Keratinocyte (primary cell): Measurements from ENCODE around the gene CYP4Z1. TPM values are rescaled to one million over a fixed set of nuclear protein-coding genes. Genes with fewer than 3 reads are reported as not detected.

Experiments used
- DNase-seq: peaks from one replicate; pipeline ENCODE4 v3.0.0-alpha.2; 2011; ENCODE audit warnings: low read depth, missing footprints, low spot score
- FAIRE-seq: peaks from 2 replicates; lab custom pipeline; 2011; peaks lifted over from hg19 to GRCh38; lab: Jason Lieb, UNC
- H2AFZ ChIP-seq: 2 replicates; pipeline ENCODE4 v1.6.0; 2012; ENCODE audit warnings: low read length, control low read depth, inconsistent platforms; ENCODE audit not compliant: control insufficient read depth
- H3K27ac ChIP-seq: 2 replicates; pipeline ENCODE4 v1.5.1; 2011; ENCODE audit warnings: low read length; ENCODE audit not compliant: control insufficient read depth, insufficient read depth
- H3K27me3 ChIP-seq: 3 replicates; pipeline ENCODE4 v1.6.0; 2011; ENCODE audit warnings: low read length; ENCODE audit not compliant: control insufficient read depth, insufficient read depth; ENCODE audit errors: extremely low read depth
- H3K36me3 ChIP-seq, 2 experiments: 2 replicates in 1 of 2; 3 replicates in 1 of 2; pipeline ENCODE4 v1.5.1; 2011; ENCODE audit warnings: low read length in 2 of 2, mild to moderate bottlenecking in 1 of 2; ENCODE audit not compliant: control insufficient read depth in 2 of 2, insufficient read depth in 2 of 2; ENCODE audit errors: extremely low read depth in 1 of 2
- H3K4me1 ChIP-seq: 3 replicates; pipeline ENCODE4 v1.5.1; 2011; ENCODE audit warnings: low read length; ENCODE audit not compliant: control insufficient read depth, insufficient read depth; ENCODE audit errors: extremely low read depth
- H3K4me2 ChIP-seq: 3 replicates; pipeline ENCODE4 v1.6.0; 2011; ENCODE audit warnings: low read depth, low read length; ENCODE audit not compliant: control insufficient read depth, insufficient read depth; ENCODE audit errors: extremely low read depth
- H3K4me3 ChIP-seq, 3 experiments: fragments of 200-600 bp in 1 of 3; sonication (generic) in 1 of 3; 2 replicates in 2 of 3; 3 replicates in 1 of 3; pipeline ENCODE4 v1.5.1; 2011 to 2016; ENCODE audit warnings: low read length in 3 of 3, mild to moderate bottlenecking in 3 of 3, control low read depth in 2 of 3, inconsistent platforms in 1 of 3, low read depth in 1 of 3, mixed read lengths in 1 of 3, mixed run types in 1 of 3, moderate library complexity in 1 of 3; ENCODE audit not compliant: control insufficient read depth in 2 of 3, insufficient read depth in 2 of 3; ENCODE audit errors: extremely low read depth in 1 of 3
- H3K79me2 ChIP-seq: 2 replicates; pipeline ENCODE4 v1.6.0; 2012; ENCODE audit warnings: low read length; ENCODE audit not compliant: control insufficient read depth, insufficient read depth
- H3K9ac ChIP-seq: 3 replicates; pipeline ENCODE4 v1.6.0; 2011; ENCODE audit warnings: low read length; ENCODE audit not compliant: control insufficient read depth, insufficient read depth; ENCODE audit errors: extremely low read depth
- H3K9me1 ChIP-seq: 3 replicates; pipeline ENCODE4 v1.6.0; 2011; ENCODE audit warnings: low read length; ENCODE audit not compliant: control insufficient read depth, insufficient read depth; ENCODE audit errors: extremely low read depth
- H3K9me3 ChIP-seq: 2 replicates; pipeline ENCODE4 v1.5.1; 2012; ENCODE audit warnings: low read depth, low read length; ENCODE audit not compliant: control insufficient read depth
- H4K20me1 ChIP-seq: 3 replicates; pipeline ENCODE4 v1.6.0; 2011; ENCODE audit warnings: low read length; ENCODE audit not compliant: control insufficient read depth, insufficient read depth; ENCODE audit errors: extremely low read depth
- CTCF ChIP-seq, 3 experiments: IDR thresholded peaks in 1 of 3; conservative IDR thresholded peaks in 1 of 3; optimal IDR thresholded peaks in 1 of 3; 2 replicates in 2 of 3; 3 replicates in 1 of 3; pipeline versions ENCODE3 to v1.5.1; 2011; ENCODE audit warnings: low read length in 3 of 3, mild to moderate bottlenecking in 3 of 3, moderate library complexity in 2 of 3, control low read depth in 1 of 3, inconsistent platforms in 1 of 3; ENCODE audit not compliant: insufficient read depth in 2 of 3; ENCODE audit errors: extremely low read depth in 1 of 3
- EZH2 ChIP-seq: IDR thresholded peaks from one replicate; pipeline ENCODE4 v1.6.1; 2012; ENCODE audit warnings: inconsistent platforms, mild to moderate bottlenecking, low read length, moderate library complexity
- dilution Hi-C: fragments of 300-500 bp; cut with MboI; formaldehyde crosslinking; loops from one replicate; pipeline ENCODE4 v1.7.0; 2020; ENCODE audit warnings: low sequenced_read_pairs; ENCODE audit not compliant: extremely low pct_ligation_motif_present
- polyA plus RNA-seq, 5 experiments: library from polyadenylated mRNA; depleted of rRNA in 3 of 5; stranded (reverse) in 3 of 5; stranded (forward) in 1 of 5; unstranded in 1 of 5; fragments of >200 nt; gene quantifications; 1 replicate in 1 of 5; 2 replicates in 3 of 5; 3 replicates in 1 of 5; pipeline versions ENCODE4 v1.2.1 to v1.2.3, GENCODE V29; 2011 to 2012; ENCODE audit warnings: missing spikeins in 2 of 5, low read depth in 1 of 5, low replicate concordance in 1 of 5

Gene CYP4Z1
- polyA plus RNA-seq, 1 donor (not counting 4 experiments of a cell fraction or from before 2014, with no cell fraction given), result not detected

GRCh38 chr1:47030170-47030805 is 36.7 kb upstream of the CYP4Z1 start:
- Histone ChIP-seq H3K4me1 (peaks cover 30% of the 10 kb centered on the region), H4K20me1 (no peaks in the 10 kb centered on the region), H3K4me3 (peak overlapping the region in 1 of 3 experiments; percentile 36), H3K4me2 (peak overlapping the region; percentile 75), H3K27me3 (no peaks in the 10 kb centered on the region), H3K9ac (no peak overlapping the region), H3K9me3 (no peaks in the 10 kb centered on the region), H3K27ac (peak overlapping the region; percentile 48), H3K36me3 (no peaks in the 10 kb centered on the region), H2AFZ (no peak overlapping the region), H3K79me2 (no peaks in the 10 kb centered on the region), H3K9me1 (no peaks in the 10 kb centered on the region)
- dilution Hi-C loops, result no loop called here
- no peak for TF ChIP-seq CTCF (optimal IDR thresholded peaks at IDR 0.05 in 1 of 3, IDR thresholded peaks at IDR 0.05 in 1 of 3, conservative IDR thresholded peaks at IDR 0.05 in 1 of 3; ENCODE audit: extremely low read depth in 1 of 3, insufficient read depth in 2 of 3, low read length in 3 of 3)
- DNase-seq (no peak), FAIRE-seq (peak; percentile 94)

GRCh38 chr1:47031059-47031458 is 36.0 kb upstream of the CYP4Z1 start:
- Histone ChIP-seq H3K36me3 (no peaks in the 10 kb centered on the region), H3K4me2 (peak overlapping the region; percentile 75), H3K4me1 (peaks cover 30% of the 10 kb centered on the region), H3K27me3 (no peaks in the 10 kb centered on the region), H3K79me2 (no peaks in the 10 kb centered on the region), H2AFZ (no peak overlapping the region), H4K20me1 (no peaks in the 10 kb centered on the region), H3K9me1 (no peaks in the 10 kb centered on the region), H3K9ac (no peak overlapping the region), H3K27ac (peak overlapping the region; percentile 48), H3K9me3 (no peaks in the 10 kb centered on the region), H3K4me3 (no peak overlapping the region)
- FAIRE-seq, result peak; percentile 94
- no peak for TF ChIP-seq CTCF (optimal IDR thresholded peaks at IDR 0.05 in 1 of 3, IDR thresholded peaks at IDR 0.05 in 1 of 3, conservative IDR thresholded peaks at IDR 0.05 in 1 of 3; ENCODE audit: extremely low read depth in 1 of 3, insufficient read depth in 2 of 3, low read length in 3 of 3)
- TF ChIP-seq EZH2, result no peak
- dilution Hi-C loops, result no loop called here
- peak; percentile 40 for DNase-seq
